GM19324 (cell line): ENCODE data around the gene MLLT10.

Experiments used
- ATAC-seq: cut with Tn5 transposase; IDR thresholded peaks from one replicate; pipeline ENCODE4 v1.9.1; 2021; ENCODE audit warnings: mild to moderate bottlenecking, moderate library complexity; ENCODE audit not compliant: unreplicated experiment, low FRiP score

MLLT10 gene

GRCh38 chr10:21500578-21500910 lies 33.5 kb upstream of the MLLT10 start:
- ATAC-seq = no peak

DNA sequence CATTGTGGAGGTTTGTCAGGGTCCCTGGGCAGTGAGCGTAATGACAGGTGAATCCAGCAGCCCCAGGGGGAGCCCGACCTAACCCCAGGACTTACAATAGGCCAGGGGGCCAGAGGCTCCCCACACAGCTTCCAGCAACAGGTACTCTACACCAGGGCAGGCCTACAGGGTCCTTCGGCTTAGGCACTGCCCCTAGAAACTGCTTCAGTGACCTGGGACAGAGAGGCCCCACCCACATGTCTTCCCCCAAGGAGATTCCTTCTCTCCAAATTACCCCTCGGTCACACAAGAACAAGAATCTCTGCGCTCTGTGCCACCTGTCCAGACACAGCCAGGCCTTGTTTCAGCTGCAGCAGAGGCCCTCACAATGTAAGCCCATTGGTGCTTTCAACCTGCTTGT lies 32.9 kb upstream of the MLLT10 start:
- no peak for ATAC-seq

- ATAC-seq = no peak
Measured at GRCh38 chr10:21501731-21502347, 32.2 kb upstream of the MLLT10 start.

DNA sequence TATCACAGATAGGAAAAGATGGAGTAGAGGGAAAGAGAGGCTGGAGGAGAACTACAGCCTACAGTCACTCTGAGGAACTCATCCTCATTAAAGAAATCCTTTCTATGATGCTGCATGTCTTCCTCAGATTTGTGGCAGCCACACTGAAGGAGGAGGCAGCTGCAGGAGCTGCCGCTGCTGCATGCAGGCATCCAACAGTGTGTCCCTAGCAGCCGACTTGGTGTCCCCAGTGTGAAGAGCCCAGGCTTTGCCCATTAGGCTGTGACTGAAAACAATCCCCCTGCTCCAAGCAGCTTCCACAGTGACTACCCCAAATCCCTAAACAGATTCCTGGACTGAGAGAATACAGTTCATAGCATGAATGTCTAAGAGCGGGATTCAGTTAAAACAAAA lies 31.7 kb upstream of the MLLT10 start:
- ATAC-seq = no peak

- no peak for ATAC-seq
Measured at GRCh38 chr10:21503542-21503941, 30.5 kb upstream of the MLLT10 start.

- ATAC-seq = no peak
Measured at GRCh38 chr10:21505711-21506278, 28.2 kb upstream of the MLLT10 start.

DNA sequence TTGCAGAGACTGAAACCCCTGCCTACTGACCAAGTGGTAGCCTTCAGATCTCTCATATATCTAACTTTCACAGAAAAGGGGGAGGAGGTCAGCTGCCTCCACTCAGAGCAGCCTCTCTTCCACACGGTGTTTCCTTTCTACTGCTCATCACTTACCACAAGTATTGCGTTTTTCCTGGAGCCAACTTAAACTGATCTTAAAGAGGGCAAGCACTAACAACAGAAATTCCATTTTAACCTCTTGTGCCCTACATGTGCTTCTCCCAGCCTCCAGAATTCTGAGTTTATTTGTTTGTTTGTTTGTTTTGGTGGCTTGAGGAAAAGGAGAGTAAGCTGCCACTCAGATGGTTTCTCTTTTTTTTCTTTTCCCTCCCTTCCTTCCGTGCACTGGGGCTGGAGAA lies 27.7 kb upstream of the MLLT10 start:
- no peak for ATAC-seq

DNA sequence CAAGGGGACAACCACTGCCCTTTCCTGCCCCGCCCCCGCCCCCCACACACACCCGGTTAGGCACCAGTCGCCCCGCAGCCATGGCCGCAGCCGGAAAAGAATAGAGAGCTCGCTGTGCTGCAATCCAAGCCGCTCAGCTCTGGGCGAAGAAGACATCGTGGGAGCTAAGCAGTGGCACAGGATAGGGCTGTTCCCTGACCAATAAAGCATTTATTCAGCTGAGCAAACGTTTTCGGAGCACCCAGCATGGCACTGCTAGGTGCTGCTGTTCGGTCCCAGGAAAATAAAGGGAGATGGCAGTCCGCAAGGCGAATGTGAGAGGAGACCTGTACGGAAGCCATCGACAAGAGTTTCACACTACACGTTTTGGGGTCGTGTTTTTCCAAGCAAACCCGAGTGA lies 26.9 kb upstream of the MLLT10 start:
- ATAC-seq = no peak

GRCh38 chr10:21508706-21509331 lies 25.2 kb upstream of the MLLT10 start:
- ATAC-seq = no peak

DNA sequence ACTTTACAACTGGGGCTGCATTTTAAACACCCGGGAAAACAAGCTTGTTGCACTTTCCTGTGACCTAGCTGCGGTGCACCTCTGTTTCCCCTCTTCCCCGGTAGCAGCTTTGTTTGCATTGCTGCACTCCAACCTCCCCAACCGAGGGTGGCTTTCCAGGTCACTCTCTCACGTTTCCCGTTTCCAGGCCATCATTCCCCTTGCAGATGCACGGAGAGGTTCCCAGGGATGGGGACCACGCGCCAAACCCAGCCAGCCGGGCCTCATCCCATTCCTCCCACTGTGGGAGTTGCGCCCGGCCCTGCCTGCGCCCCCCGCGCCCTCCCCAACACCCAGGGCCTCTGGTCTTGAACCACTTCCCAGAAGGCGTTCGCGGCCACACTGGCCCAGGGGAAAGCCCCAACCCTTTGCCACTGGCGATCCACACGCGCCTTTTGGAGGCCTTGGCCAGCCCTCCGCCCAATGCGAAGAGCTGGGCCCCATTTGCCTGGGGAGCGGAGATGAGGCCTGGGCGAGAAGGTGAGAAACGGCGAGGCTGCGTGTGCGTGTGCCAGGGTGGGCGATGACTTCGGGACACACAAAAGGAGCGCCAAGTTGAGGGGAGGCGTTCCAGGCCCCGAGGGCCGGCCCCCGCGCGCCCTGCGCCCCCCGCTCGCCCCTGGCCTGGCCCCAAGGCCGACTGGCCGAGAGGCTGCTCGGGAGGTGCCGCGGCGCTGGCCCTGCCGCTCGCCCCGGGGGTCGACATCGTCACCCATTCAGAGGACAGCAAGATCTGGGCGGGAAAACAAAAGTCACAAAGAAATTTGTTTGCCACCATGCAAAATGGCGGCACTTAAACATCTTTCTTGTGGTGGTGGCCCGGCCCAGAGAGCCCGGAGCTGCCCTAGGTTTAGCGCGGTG lies 24.4 kb upstream of the MLLT10 start:
- no peak for ATAC-seq

- no peak for ATAC-seq
Measured at GRCh38 chr10:21510241-21511094, 23.6 kb upstream of the MLLT10 start.

DNA sequence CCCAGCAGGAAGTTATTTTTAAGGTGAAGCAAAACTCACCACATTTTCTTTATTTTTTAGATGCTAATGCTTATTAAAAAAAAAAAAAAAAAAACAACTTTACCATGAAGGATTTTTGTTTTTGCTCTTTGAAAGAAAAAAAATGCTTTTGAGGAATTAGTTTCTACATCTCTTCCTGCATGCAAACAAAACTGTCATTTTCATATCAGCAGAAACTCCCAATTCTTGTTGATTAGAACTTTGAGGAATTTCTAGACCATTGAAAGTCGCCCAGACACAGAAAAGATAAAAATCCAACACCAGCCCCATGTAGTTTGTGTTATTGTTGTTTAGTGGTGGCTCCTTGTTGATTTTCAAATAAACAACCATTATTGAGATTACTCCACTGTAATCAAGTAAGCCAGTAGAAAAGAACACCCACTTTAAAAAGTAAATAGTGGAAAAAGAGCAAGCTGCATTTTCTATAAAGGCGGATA lies 22.9 kb upstream of the MLLT10 start:
- ATAC-seq = no peak

DNA sequence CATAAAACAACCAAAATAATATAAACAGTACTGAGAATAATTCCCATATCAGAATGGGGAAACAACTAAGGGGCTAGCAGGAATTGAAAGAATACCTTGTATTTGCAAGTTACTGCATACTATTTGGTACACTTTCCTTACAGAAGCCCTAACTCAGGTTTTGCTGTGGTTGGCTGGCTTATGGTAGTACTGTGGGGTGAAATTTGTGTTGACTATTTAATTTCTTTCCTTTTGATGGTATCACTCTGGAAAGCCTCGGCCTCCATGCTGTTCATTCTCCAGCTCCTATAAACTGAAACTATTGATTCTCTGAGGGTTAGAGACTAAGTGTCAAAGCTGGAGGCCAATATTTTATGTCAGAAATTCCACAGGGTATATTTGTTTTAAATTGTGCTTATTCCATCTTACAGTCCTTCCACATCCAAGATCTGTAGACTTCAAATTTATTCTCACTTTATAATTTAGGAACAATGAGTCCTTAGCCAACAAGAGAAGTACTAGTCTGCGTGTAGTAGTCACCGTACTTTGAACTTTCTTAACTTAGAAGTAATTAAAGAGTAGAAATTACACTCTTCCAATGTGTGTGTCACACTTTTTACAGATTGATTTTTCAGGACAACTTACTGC lies 22.0 kb upstream of the MLLT10 start:
- no peak for ATAC-seq

DNA sequence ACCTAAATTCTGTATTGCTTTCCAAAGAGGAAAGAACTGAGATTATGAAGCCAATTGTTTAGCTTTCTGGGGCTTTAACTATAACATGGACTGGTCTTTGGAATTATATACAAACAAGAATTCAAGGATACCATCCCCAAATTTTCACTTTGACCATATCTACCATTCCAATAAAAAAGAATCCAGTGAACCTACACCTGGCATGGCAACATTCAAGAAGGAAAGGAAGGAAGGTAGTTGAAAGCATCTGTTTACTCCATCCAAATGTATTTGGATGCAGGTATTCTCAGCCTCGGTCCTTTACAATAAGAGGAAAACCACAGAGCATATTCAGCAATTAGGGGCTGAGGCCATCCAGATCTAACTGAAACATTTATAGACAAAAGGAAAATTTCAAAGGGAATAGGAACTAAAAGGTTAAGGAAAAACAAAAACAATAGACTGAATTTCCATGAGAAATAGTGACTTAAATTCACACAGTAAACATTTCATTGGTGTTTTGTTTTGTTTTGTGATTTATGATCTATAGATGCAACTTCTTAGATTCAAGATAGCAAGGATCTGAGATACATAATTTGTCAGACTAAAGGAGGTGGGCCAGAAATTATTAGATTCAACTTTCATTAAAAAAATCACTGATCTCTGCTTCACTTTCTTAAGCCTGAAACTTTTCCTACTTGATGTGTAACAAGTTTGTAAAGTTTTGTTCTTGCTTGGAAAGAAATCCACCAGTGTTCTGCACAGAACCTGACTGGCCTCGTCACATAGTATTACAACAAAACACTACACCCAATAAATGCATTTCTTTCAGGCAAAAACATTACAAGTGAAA lies 21.2 kb upstream of the MLLT10 start:
- no peak for ATAC-seq

- no peak for ATAC-seq
Measured at GRCh38 chr10:21513405-21513788, 20.6 kb upstream of the MLLT10 start.

DNA sequence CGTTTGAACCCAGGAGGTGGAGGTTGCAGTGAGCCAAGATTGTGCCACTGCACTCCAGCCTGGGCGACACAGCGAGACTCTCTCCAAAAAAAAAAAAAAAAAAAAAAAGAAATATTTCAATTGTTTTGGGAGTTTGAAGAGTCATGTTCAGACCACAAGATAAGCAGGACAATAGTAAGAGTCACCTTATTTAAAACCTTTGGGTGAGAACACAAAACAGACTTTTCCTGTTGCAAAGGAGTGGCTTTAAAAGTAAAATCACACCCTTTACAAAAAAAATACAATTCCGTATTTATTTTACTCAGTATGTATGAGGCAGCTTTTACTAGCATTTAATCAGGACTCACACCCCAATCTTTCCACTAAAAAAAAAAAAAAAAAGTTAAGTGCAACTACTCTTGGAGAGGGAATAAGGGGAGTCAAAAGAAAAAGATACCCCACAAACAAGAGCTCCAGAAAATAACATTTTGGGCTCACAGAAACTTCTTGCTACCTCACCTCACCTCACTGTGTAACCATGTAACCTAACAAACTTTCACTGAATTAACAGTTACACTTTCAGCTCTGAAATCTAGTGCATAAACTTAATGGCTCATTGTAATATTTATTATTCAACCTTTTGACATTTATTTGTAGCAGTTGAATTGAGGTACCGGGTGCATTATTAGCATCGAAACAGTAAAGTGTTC lies 19.8 kb upstream of the MLLT10 start:
- no peak for ATAC-seq

DNA sequence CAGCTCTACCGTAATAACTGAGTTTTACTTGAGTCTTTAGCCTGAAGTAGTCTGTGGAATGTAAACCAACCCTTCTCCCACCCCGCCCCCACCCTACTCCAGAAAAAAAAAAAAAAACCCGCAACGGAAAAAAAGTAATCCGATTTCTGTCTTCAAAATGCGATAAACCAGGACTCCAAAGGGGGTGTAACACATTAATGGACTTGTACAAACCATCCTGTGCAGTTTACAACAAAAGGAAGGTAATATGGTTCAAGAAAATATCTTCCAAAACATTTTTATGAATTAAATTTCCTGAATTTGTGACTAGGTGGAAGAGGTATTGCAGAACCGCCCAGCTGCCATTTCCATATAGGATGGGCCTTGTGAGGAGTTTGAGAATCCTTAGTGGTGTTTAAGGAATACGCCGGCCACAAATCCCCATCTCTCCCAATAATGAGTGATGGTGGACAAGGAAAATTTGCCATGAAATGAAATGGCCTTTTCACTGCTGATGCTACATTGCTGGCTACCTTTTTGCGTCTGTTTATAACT lies 19.1 kb upstream of the MLLT10 start:
- ATAC-seq = no peak
